Measurements from ENCODE around the gene STPG3. TPM values are rescaled to one million over a fixed set of nuclear protein-coding genes. Genes with fewer than 3 reads are reported as not detected.
A peak's percentile ranks its signal among the peaks of the same experiment; 100 is the strongest.

STPG3 gene
- total and polyA plus RNA-seq, 9 of the 15 experiments (the other 6 are each of a cell fraction or from before 2014, with no cell fraction given): not detected

GRCh38 chr9:137276473-137277328 lies 25.6 kb downstream of the STPG3 start (continued):
- TF ChIP-seq, protein P1, sequence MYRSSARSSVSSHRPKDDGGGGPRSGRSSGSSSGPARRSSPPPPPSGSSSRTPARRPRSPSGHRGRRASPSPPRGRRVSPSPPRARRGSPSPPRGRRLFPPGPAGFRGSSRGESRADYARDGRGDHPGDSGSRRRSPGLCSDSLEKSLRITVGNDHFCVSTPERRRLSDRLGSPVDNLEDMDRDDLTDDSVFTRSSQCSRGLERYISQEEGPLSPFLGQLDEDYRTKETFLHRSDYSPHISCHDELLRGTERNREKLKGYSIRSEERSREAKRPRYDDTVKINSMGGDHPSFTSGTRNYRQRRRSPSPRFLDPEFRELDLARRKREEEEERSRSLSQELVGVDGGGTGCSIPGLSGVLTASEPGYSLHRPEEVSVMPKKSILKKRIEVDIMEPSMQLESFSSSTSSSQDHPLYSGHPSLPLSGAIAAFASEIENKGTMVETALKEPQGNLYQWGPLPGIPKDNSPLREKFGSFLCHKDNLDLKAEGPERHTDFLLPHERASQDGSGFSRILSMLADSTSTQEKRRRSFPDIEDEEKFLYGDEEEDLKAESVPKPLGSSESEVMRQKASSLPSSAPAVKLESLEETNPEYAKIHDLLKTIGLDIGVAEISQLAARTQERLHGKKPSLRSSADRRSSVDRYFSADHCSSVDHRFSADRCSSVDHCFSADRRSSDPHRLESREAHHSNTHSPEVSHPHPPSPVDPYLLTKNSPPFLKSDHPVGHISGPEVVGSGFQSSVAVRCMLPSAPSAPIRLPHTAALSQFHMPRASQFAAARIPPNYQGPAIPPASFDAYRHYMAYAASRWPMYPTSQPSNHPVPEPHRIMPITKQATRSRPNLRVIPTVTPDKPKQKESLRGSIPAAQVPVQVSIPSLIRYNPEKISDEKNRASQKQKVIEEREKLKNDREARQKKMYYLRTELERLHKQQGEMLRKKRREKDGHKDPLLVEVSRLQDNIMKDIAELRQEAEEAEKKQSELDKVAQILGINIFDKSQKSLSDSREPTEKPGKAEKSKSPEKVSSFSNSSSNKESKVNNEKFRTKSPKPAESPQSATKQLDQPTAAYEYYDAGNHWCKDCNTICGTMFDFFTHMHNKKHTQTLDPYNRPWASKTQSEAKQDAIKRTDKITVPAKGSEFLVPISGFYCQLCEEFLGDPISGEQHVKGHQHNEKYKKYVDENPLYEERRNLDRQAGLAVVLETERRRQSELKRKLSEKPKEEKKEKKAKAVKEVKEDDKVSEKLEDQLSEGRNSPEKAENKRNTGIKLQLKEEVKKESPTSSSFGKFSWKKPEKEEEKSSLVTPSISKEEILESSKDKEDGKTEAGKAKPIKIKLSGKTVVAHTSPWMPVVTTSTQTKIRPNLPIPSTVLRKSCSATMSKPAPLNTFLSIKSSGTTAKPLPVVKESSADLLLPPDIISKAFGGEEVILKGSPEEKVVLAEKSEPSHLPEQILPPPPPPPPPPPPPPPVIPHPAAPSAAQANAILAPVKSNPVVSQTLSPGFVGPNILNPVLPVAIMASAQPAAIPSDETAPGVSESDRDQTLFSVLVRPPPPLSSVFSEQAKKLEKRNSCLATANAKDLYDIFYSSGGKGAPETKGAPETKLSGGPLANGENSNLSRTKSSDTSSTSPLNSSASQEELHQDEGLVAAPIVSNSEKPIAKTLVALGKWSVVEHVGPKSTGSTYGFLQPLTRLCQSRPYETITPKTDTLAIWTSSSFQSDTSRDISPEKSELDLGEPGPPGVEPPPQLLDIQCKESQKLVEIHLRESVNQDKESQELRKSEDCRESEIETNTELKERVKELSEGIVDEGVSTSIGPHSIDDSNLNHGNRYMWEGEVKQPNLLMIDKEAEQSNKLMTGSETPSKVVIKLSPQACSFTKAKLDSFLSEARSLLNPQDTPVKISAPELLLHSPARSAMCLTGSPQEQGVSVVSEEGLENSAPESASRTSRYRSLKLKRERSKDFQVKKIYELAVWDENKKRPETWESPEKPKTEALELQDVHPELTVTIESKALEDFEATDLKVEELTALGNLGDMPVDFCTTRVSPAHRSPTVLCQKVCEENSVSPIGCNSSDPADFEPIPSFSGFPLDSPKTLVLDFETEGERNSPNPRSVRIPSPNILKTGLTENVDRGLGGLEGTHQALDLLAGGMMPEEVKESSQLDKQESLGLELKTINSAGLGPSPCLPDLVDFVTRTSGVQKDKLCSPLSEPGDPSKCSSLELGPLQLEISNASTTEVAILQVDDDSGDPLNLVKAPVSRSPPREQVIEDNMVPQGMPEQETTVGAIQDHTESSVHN (IDR thresholded peaks at IDR 0.05; ENCODE audit: borderline replicate concordance in 1 of 2, low read depth in 1 of 2): no peak
- no peak for TF ChIP-seq ZNF384 (IDR thresholded peaks at IDR 0.05; ENCODE audit: low read depth, low read length)
- TF ChIP-seq CBX8 (IDR thresholded peaks at IDR 0.05; ENCODE audit: borderline replicate concordance, extremely low read depth, low read depth, low read length, poor library complexity, severe bottlenecking): no peak
- no peak for TF ChIP-seq ZNF143 (CRISPR knock-in tag; IDR thresholded peaks at IDR 0.05)
- TF ChIP-seq RFX1 (IDR thresholded peaks at IDR 0.05): no peak
- TF ChIP-seq TAL1 (IDR thresholded peaks at IDR 0.05): no peak
- TF ChIP-seq CBFA2T3 (IDR thresholded peaks at IDR 0.05): 0 out of 2 replicates have a peak, but pooled peaks have one; percentile 7
- TF ChIP-seq, protein P2, sequence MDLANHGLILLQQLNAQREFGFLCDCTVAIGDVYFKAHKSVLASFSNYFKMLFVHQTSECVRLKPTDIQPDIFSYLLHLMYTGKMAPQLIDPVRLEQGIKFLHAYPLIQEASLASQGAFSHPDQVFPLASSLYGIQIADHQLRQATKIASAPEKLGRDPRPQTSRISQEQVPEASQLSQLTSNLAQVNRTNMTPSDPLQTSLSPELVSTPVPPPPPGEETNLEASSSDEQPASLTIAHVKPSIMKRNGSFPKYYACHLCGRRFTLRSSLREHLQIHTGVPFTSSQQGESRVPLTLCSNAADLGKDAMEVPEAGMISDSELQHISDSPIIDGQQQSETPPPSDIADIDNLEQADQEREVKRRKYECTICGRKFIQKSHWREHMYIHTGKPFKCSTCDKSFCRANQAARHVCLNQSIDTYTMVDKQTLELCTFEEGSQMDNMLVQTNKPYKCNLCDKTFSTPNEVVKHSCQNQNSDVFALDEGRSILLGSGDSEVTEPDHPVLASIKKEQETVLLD (IDR thresholded peaks at IDR 0.05): no peak
- TF ChIP-seq NR2C1 (IDR thresholded peaks at IDR 0.05): no peak
- TF ChIP-seq NR2C1 (tag; IDR thresholded peaks at IDR 0.05): no peak
- TF ChIP-seq CTCFL (IDR thresholded peaks at IDR 0.05; ENCODE audit: borderline replicate concordance, insufficient read depth, low read depth, low read length, poor library complexity, severe bottlenecking): no peak
- TF ChIP-seq, protein P3, sequence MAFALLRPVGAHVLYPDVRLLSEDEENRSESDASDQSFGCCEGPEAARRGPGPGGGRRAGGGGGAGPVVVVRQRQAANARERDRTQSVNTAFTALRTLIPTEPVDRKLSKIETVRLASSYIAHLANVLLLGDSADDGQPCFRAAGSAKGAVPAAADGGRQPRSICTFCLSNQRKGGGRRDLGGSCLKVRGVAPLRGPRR (CRISPR knock-in tag; IDR thresholded peaks at IDR 0.05): no peak
